Measurements from ENCODE around the gene GPR108.

Gene GPR108

GRCh38 chr19:6768236-6768785, 30.9 kb upstream of the GPR108 start:
- TF ChIP-seq PKNOX1 (IDR thresholded peaks at IDR 0.05) (no peak), FOXM1 (IDR thresholded peaks at IDR 0.05; ENCODE audit: borderline replicate concordance) (no peak), ARNT (IDR thresholded peaks at IDR 0.05) (no peak), CTBP1 (IDR thresholded peaks at IDR 0.05; ENCODE audit: borderline replicate concordance) (no peak), SUZ12 (IDR thresholded peaks at IDR 0.05) (no peak), BHLHE40 (IDR thresholded peaks at IDR 0.05; ENCODE audit: borderline replicate concordance) (no peak), L3MBTL2 (conservative IDR thresholded peaks at IDR 0.05) (no peak), HDGF (IDR thresholded peaks at IDR 0.05; ENCODE audit: borderline replicate concordance) (no peak), TARDBP (IDR thresholded peaks at IDR 0.05) (no peak), FOXA1 (IDR thresholded peaks at IDR 0.05) (no peak), ELF4 (IDR thresholded peaks at IDR 0.05) (no peak), SP1 (IDR thresholded peaks at IDR 0.05) (no peak), ZNF384 (IDR thresholded peaks at IDR 0.05) (no peak), FOXK2 (IDR thresholded peaks at IDR 0.05) (no peak), NFRKB (IDR thresholded peaks at IDR 0.05) (no peak), LEF1 (IDR thresholded peaks at IDR 0.05; ENCODE audit: borderline replicate concordance) (no peak)
- CTCF ChIA-PET: interaction anchor here (0.6 to 1.7 kb wide), 3 partner anchors 30 to 135 kb away, joined by 3 to 5 read pairs (median 3); no protein-coding TSS in a partner anchor
- DNase-seq (ENCODE audit: extremely low spot score): no peak
- POLR2A ChIA-PET: interaction anchor here (1.0 to 1.9 kb wide), 2 partner anchors 30 to 32 kb away, joined by 4 to 8 read pairs; partner anchors contain the start of gene GPR108

- POLR2A ChIA-PET: interaction anchor here (1.0 to 1.9 kb wide), 2 partner anchors 29 to 31 kb away, joined by 4 to 8 read pairs; partner anchors contain the start of gene GPR108
- DNase-seq (ENCODE audit: extremely low spot score): peak; percentile 91
- CTCF ChIA-PET: interaction anchor here (0.6 to 1.7 kb wide), 3 partner anchors 29 to 134 kb away, joined by 3 to 5 read pairs (median 3); no protein-coding TSS in a partner anchor
- TF ChIP-seq FOXK2 (IDR thresholded peaks at IDR 0.05): no peak
- peak; percentile 59; the same call in 1 of the 2 replicates for TF ChIP-seq SP1 (IDR thresholded peaks at IDR 0.05)
- TF ChIP-seq ZNF384 (IDR thresholded peaks at IDR 0.05): peak; percentile 94
Measured at GRCh38 chr19:6767357-6768235, 30.2 kb upstream of the GPR108 start, which contains the start of gene SH2D3A. Gene SH2D3A (minus strand): TSS chr19:6767435. CDS start chr19:6763748, 3,687 bp downstream.

GRCh38 chr19:6767081-6767356, 29.6 kb upstream of the GPR108 start:
- ChIA-PET POLR2A (no interaction called here), CTCF (no interaction called here)
- TF ChIP-seq FOXM1 (IDR thresholded peaks at IDR 0.05; ENCODE audit: borderline replicate concordance): no peak
- no peak for TF ChIP-seq HDGF (IDR thresholded peaks at IDR 0.05; ENCODE audit: borderline replicate concordance)
- no peak for TF ChIP-seq L3MBTL2 (conservative IDR thresholded peaks at IDR 0.05)
- no peak for TF ChIP-seq NFRKB (IDR thresholded peaks at IDR 0.05)
- no peak for TF ChIP-seq BHLHE40 (IDR thresholded peaks at IDR 0.05; ENCODE audit: borderline replicate concordance)
- TF ChIP-seq SP1 (IDR thresholded peaks at IDR 0.05): no peak
- TF ChIP-seq CTBP1 (IDR thresholded peaks at IDR 0.05; ENCODE audit: borderline replicate concordance): no peak
- TF ChIP-seq ZNF384 (IDR thresholded peaks at IDR 0.05): no peak
- no peak for TF ChIP-seq FOXK2 (IDR thresholded peaks at IDR 0.05)
- no peak for TF ChIP-seq LEF1 (IDR thresholded peaks at IDR 0.05; ENCODE audit: borderline replicate concordance)
- no peak for TF ChIP-seq TARDBP (IDR thresholded peaks at IDR 0.05)
- no peak for TF ChIP-seq ELF4 (IDR thresholded peaks at IDR 0.05)
- TF ChIP-seq SUZ12 (IDR thresholded peaks at IDR 0.05): no peak
- no peak for TF ChIP-seq PKNOX1 (IDR thresholded peaks at IDR 0.05)
- no peak for TF ChIP-seq FOXA1 (IDR thresholded peaks at IDR 0.05)
- no peak for TF ChIP-seq ARNT (IDR thresholded peaks at IDR 0.05)
- DNase-seq (ENCODE audit: extremely low spot score): no peak

- ChIA-PET POLR2A (no interaction called here), CTCF (no interaction called here)
Measured at GRCh38 chr19:6766357-6767080, 29.1 kb upstream of the GPR108 start.

More at GRCh38 chr19:6766357-6767080, 29.1 kb upstream of the GPR108 start:
- TF ChIP-seq ARNT (IDR thresholded peaks at IDR 0.05): no peak
- TF ChIP-seq FOXM1 (IDR thresholded peaks at IDR 0.05; ENCODE audit: borderline replicate concordance): no peak
- TF ChIP-seq ELF4 (IDR thresholded peaks at IDR 0.05): no peak
- no peak for TF ChIP-seq SP1 (IDR thresholded peaks at IDR 0.05)
- TF ChIP-seq PKNOX1 (IDR thresholded peaks at IDR 0.05): no peak
- TF ChIP-seq SUZ12 (IDR thresholded peaks at IDR 0.05): no peak
- no peak for TF ChIP-seq CTBP1 (IDR thresholded peaks at IDR 0.05; ENCODE audit: borderline replicate concordance)
- no peak for TF ChIP-seq ZNF384 (IDR thresholded peaks at IDR 0.05)
- TF ChIP-seq L3MBTL2 (conservative IDR thresholded peaks at IDR 0.05): no peak
- TF ChIP-seq LEF1 (IDR thresholded peaks at IDR 0.05; ENCODE audit: borderline replicate concordance): no peak
- TF ChIP-seq HDGF (IDR thresholded peaks at IDR 0.05; ENCODE audit: borderline replicate concordance): no peak
- TF ChIP-seq FOXA1 (IDR thresholded peaks at IDR 0.05): no peak
- TF ChIP-seq FOXK2 (IDR thresholded peaks at IDR 0.05): no peak
- TF ChIP-seq NFRKB (IDR thresholded peaks at IDR 0.05): no peak
- no peak for TF ChIP-seq TARDBP (IDR thresholded peaks at IDR 0.05)
- no peak for TF ChIP-seq BHLHE40 (IDR thresholded peaks at IDR 0.05; ENCODE audit: borderline replicate concordance)
- DNase-seq (ENCODE audit: extremely low spot score): no peak
